HCT116 (cell line): ENCODE data around the gene PTGER3. TPM values are rescaled to one million over a fixed set of nuclear protein-coding genes. Genes with fewer than 3 reads are reported as not detected.

Source experiments
- ATAC-seq: fragments of 200-7000 bp; cut with Tn5 transposase; 2 replicates; pipeline ENCODE4 v1.9.1; 2020; ENCODE audit warnings: mild to moderate bottlenecking, moderate library complexity
- BruUV-seq: library from RNA; stranded (reverse); fragments of 400-500 nt; replicated peaks from 2 replicates; lab custom pipeline; 2021; lab: Mats Ljungman, UMichigan
- CTCF ChIA-PET: fragments of 300-600 bp; sonication (Branson Sonifier 250); formaldehyde crosslinking; loops from one replicate; lab custom pipeline; 2021; ENCODE audit warnings: antibody characterized with exemption; lab: Charles Lee
- POLR2A ChIA-PET: fragments of 300-600, 350-600 bp; sonication (Branson Sonifier 250); formaldehyde crosslinking; loops from one replicate; lab custom pipeline; 2021; ENCODE audit warnings: antibody characterized with exemption; lab: Charles Lee
- RAD21 ChIA-PET, 2 experiments: fragments of 300-600 bp; sonication (Branson Sonifier 250); formaldehyde crosslinking; loops; one replicate each; lab custom pipeline; 2023; ENCODE audit warnings: low total read pairs in 2 of 2; ENCODE audit not compliant: uncharacterized antibody in 2 of 2, unreplicated experiment in 2 of 2, low non-redundant PET in 1 of 2; lab: Charles Lee
- DNase-seq: peaks from one replicate; pipeline ENCODE4 v3.0.0-alpha.2; 2010; ENCODE audit warnings: low read depth, low spot score
- H2AFZ ChIP-seq: fragments of 200-600 bp; shearing (Covaris generic), sonication (generic); 2 replicates; pipeline ENCODE4 v1.6.1; 2017; ENCODE audit warnings: low read depth, mixed run types, mixed read lengths, antibody characterized with exemption, low read length; ENCODE audit not compliant: poor library complexity, severe bottlenecking
- H3K27ac ChIP-seq: 2 replicates; pipeline ENCODE4 v1.5.1; 2012; ENCODE audit warnings: low read depth, low read length
- H3K27me3 ChIP-seq: fragments of 200-600 bp; sonication (generic); 2 replicates; pipeline ENCODE4 v1.6.1; 2016; ENCODE audit warnings: mixed run types, low read length, mixed read lengths; ENCODE audit not compliant: insufficient read depth
- H3K36me3 ChIP-seq, 2 experiments: fragments of 200-500 bp in 1 of 2; fragments of 200-600 bp in 1 of 2; sonication (Bioruptor generic) in 1 of 2; sonication (generic) in 1 of 2; 2 replicates each; pipeline versions ENCODE4 v1.5.1 to v1.6.1; 2014 to 2016; ENCODE audit warnings: low read length in 2 of 2, inconsistent platforms in 1 of 2, mixed read lengths in 1 of 2, mixed run types in 1 of 2; ENCODE audit not compliant: insufficient read depth in 2 of 2, control insufficient read depth in 1 of 2
- H3K4me1 ChIP-seq, 2 experiments: fragments of 200-600 bp in 1 of 2; sonication (generic) in 1 of 2; 2 replicates each; pipeline versions ENCODE4 v1.5.1 to v1.6.1; 2012 to 2017; ENCODE audit warnings: low read length in 2 of 2, inconsistent platforms in 1 of 2, mild to moderate bottlenecking in 1 of 2, mixed read lengths in 1 of 2, mixed run types in 1 of 2, moderate library complexity in 1 of 2; ENCODE audit not compliant: insufficient read depth in 2 of 2, control insufficient read depth in 1 of 2
- H3K4me2 ChIP-seq: fragments of 200-600 bp; sonication (generic); 2 replicates; pipeline ENCODE4 v1.6.1; 2017; ENCODE audit warnings: mixed run types, low read length, mixed read lengths
- H3K4me3 ChIP-seq, 2 experiments: fragments of 200-600 bp in 1 of 2; sonication (generic) in 1 of 2; replicated peaks in 1 of 2; 2 replicates each; pipeline ENCODE4 v1.5.1; 2011 to 2016; ENCODE audit warnings: low read length in 2 of 2, control low read depth in 1 of 2, low read depth in 1 of 2, mild to moderate bottlenecking in 1 of 2, mixed read lengths in 1 of 2, mixed run types in 1 of 2
- H3K79me2 ChIP-seq: fragments of 200-600 bp; sonication (generic); 2 replicates; pipeline ENCODE4 v1.6.1; 2017; ENCODE audit warnings: mild to moderate bottlenecking, mixed run types, low read length, moderate library complexity, mixed read lengths; ENCODE audit not compliant: insufficient read depth
- H3K9ac ChIP-seq: fragments of 200-600 bp; sonication (generic); 2 replicates; pipeline ENCODE4 v1.6.1; 2016; ENCODE audit warnings: low read length, mixed read lengths
- H3K9me2 ChIP-seq: fragments of 200-600 bp; sonication (generic), shearing (Covaris generic); 2 replicates; pipeline ENCODE4 v1.6.1; 2017; ENCODE audit warnings: mixed run types, mild to moderate bottlenecking, moderate library complexity; ENCODE audit not compliant: insufficient read depth
- H3K9me3 ChIP-seq, 2 experiments: fragments of 200-500 bp in 1 of 2; fragments of 200-600 bp in 1 of 2; sonication (Bioruptor generic) in 1 of 2; sonication (generic) in 1 of 2; 2 replicates each; pipeline ENCODE4 v1.6.1; 2014 to 2017; ENCODE audit warnings: low read length in 2 of 2, mixed read lengths in 2 of 2, inconsistent platforms in 1 of 2, low read depth in 1 of 2, mild to moderate bottlenecking in 1 of 2, mixed run types in 1 of 2, moderate library complexity in 1 of 2; ENCODE audit not compliant: control insufficient read depth in 1 of 2, insufficient read depth in 1 of 2
- H4K20me1 ChIP-seq: fragments of 200-600 bp; sonication (generic), shearing (Covaris generic); 2 replicates; pipeline ENCODE4 v1.6.1; 2017; ENCODE audit warnings: mixed run types, mild to moderate bottlenecking, moderate library complexity; ENCODE audit not compliant: insufficient read depth
- CBX3 ChIP-seq: IDR thresholded peaks from 2 replicates; pipeline ENCODE4 v1.6.1; 2012; ENCODE audit warnings: low read depth
- CEBPB ChIP-seq: IDR thresholded peaks from 2 replicates; pipeline ENCODE4 v1.6.1; 2012; ENCODE audit warnings: low read depth
- EGR1 ChIP-seq: IDR thresholded peaks from 2 replicates; pipeline ENCODE4 v1.6.1; 2012; ENCODE audit warnings: low read depth
- EZH2 ChIP-seq: fragments of 200-600 bp; sonication (generic); IDR thresholded peaks from 2 replicates; pipeline ENCODE4 v1.6.1; 2017; ENCODE audit warnings: antibody characterized with exemption, mixed run types
- EZH2phosphoT487 ChIP-seq: fragments of 200-600 bp; IDR thresholded peaks from 2 replicates; pipeline ENCODE4 v1.6.1; 2018; ENCODE audit warnings: antibody characterized with exemption, borderline replicate concordance
- POLR2A ChIP-seq: IDR thresholded peaks from 2 replicates; pipeline ENCODE4 v1.7.0; 2011; ENCODE audit warnings: borderline replicate concordance; ENCODE audit not compliant: insufficient read depth, insufficient read length; ENCODE audit errors: extremely low read depth
- POLR2AphosphoS5 ChIP-seq: IDR thresholded peaks from 2 replicates; pipeline ENCODE4 v1.6.1; 2011; ENCODE audit warnings: mild to moderate bottlenecking, low read depth, low read length, moderate library complexity
- RAD21 ChIP-seq: IDR thresholded peaks from 2 replicates; pipeline ENCODE4 v1.6.1; 2012; ENCODE audit warnings: low read depth, mild to moderate bottlenecking
- SIN3A ChIP-seq: IDR thresholded peaks from 2 replicates; pipeline ENCODE4 v1.6.1; 2012; ENCODE audit warnings: low read depth
- SP1 ChIP-seq: IDR thresholded peaks from 2 replicates; pipeline ENCODE4 v1.6.1; 2012; ENCODE audit warnings: low read depth
- SRF ChIP-seq: IDR thresholded peaks from 2 replicates; pipeline ENCODE4 v1.6.1; 2012; ENCODE audit warnings: low read depth
- TCF7L2 ChIP-seq: IDR thresholded peaks from 2 replicates; pipeline ENCODE4 v1.7.0; 2011; ENCODE audit warnings: borderline replicate concordance, inconsistent platforms; ENCODE audit not compliant: insufficient read depth, insufficient read length; ENCODE audit errors: extremely low read depth
- YY1 ChIP-seq: IDR thresholded peaks from 2 replicates; pipeline ENCODE4 v1.6.1; 2011; ENCODE audit warnings: low read length, low read depth, moderate library complexity, mild to moderate bottlenecking; ENCODE audit not compliant: insufficient replicate concordance; ENCODE audit errors: extremely low read depth
- ZBTB33 ChIP-seq: IDR thresholded peaks from 2 replicates; pipeline ENCODE4 v1.6.1; 2011; ENCODE audit warnings: mild to moderate bottlenecking, low read length, moderate library complexity; ENCODE audit not compliant: insufficient replicate concordance; ENCODE audit errors: extremely low read depth
- ZFX ChIP-seq: fragments of 450-650 bp; IDR thresholded peaks from 2 replicates; pipeline ENCODE4 v1.6.1; 2017
- ZNF274 ChIP-seq: fragments of 200-500 bp; sonication (Bioruptor generic); IDR thresholded peaks from 2 replicates; pipeline ENCODE4 v1.6.1; 2014; ENCODE audit warnings: mild to moderate bottlenecking, low read depth, low read length, inconsistent platforms
- intact Hi-C: fragments of 100-400 bp; cut with micrococcal nuclease; formaldehyde crosslinking; loops from 2 replicates; pipeline ENCODE4 v1.10.0; 2022
- total RNA-seq: library from RNA; stranded (reverse); gene quantifications from one replicate; pipeline ENCODE4 v1.2.1, GENCODE V29; 2021; ENCODE audit not compliant: unreplicated experiment
- TF ChIP-seq, protein P1 (sequence below): IDR thresholded peaks from 2 replicates; pipeline ENCODE4 v1.6.1; 2012; ENCODE audit warnings: low read depth
- TF ChIP-seq, protein P2 (sequence below), 3 experiments: fragments of 200-600 bp in 1 of 3; sonication (generic) in 1 of 3; IDR thresholded peaks in 2 of 3; conservative IDR thresholded peaks in 1 of 3; 2 replicates each; pipeline ENCODE4 v1.5.1; 2012 to 2017; ENCODE audit warnings: low read depth in 2 of 3, low read length in 2 of 3, antibody characterized with exemption in 1 of 3, borderline replicate concordance in 1 of 3, control low read depth in 1 of 3, mild to moderate bottlenecking in 1 of 3, mixed read lengths in 1 of 3, mixed run types in 1 of 3, moderate library complexity in 1 of 3; ENCODE audit not compliant: insufficient read depth in 1 of 3
- TF ChIP-seq, protein P3 (sequence below): IDR thresholded peaks from 2 replicates; pipeline ENCODE4 v1.6.1; 2012

PTGER3 gene
- total RNA-seq, 1 experiment from 2014 or later: 0.05 TPM

DNA sequence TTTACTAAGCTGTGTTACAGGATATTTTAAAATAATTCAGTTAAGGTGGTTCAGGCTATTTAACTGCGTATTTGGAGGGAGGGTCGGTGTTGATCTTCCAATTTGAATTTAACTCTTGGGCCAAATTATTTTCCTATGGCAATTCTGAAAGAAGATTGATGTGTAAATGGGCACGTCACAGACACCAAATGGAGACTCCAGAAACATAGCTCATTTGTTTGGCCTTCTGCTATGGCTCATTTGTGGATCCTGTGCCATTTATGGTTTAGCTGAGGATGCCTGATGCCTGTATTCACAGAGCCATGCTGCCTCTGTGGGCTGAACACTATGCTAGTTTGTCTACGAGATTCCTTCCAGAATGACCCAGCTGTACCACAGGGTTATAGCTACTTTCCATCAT, 70.6 kb downstream of the PTGER3 start:
- no peak overlapping the region for H2AFZ ChIP-seq
- ChIA-PET RAD21 (no interaction called here), POLR2A (no interaction called here), CTCF (interaction anchor here (1.0 kb wide), 1 partner anchor 9 kb away, joined by 3 read pairs; no protein-coding TSS in a partner anchor)
- ATAC-seq (no peak), DNase-seq (no peak)
- H3K4me2 ChIP-seq: no peak overlapping the region
- H3K79me2 ChIP-seq: no peaks in the 10 kb centered on the region
- H3K27ac ChIP-seq: no peak overlapping the region
- no peaks in the 10 kb centered on the region for H3K9me3 ChIP-seq
- TF ChIP-seq, protein P1, sequence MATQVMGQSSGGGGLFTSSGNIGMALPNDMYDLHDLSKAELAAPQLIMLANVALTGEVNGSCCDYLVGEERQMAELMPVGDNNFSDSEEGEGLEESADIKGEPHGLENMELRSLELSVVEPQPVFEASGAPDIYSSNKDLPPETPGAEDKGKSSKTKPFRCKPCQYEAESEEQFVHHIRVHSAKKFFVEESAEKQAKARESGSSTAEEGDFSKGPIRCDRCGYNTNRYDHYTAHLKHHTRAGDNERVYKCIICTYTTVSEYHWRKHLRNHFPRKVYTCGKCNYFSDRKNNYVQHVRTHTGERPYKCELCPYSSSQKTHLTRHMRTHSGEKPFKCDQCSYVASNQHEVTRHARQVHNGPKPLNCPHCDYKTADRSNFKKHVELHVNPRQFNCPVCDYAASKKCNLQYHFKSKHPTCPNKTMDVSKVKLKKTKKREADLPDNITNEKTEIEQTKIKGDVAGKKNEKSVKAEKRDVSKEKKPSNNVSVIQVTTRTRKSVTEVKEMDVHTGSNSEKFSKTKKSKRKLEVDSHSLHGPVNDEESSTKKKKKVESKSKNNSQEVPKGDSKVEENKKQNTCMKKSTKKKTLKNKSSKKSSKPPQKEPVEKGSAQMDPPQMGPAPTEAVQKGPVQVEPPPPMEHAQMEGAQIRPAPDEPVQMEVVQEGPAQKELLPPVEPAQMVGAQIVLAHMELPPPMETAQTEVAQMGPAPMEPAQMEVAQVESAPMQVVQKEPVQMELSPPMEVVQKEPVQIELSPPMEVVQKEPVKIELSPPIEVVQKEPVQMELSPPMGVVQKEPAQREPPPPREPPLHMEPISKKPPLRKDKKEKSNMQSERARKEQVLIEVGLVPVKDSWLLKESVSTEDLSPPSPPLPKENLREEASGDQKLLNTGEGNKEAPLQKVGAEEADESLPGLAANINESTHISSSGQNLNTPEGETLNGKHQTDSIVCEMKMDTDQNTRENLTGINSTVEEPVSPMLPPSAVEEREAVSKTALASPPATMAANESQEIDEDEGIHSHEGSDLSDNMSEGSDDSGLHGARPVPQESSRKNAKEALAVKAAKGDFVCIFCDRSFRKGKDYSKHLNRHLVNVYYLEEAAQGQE: no peak
- TF ChIP-seq, protein P2, sequence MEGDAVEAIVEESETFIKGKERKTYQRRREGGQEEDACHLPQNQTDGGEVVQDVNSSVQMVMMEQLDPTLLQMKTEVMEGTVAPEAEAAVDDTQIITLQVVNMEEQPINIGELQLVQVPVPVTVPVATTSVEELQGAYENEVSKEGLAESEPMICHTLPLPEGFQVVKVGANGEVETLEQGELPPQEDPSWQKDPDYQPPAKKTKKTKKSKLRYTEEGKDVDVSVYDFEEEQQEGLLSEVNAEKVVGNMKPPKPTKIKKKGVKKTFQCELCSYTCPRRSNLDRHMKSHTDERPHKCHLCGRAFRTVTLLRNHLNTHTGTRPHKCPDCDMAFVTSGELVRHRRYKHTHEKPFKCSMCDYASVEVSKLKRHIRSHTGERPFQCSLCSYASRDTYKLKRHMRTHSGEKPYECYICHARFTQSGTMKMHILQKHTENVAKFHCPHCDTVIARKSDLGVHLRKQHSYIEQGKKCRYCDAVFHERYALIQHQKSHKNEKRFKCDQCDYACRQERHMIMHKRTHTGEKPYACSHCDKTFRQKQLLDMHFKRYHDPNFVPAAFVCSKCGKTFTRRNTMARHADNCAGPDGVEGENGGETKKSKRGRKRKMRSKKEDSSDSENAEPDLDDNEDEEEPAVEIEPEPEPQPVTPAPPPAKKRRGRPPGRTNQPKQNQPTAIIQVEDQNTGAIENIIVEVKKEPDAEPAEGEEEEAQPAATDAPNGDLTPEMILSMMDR (IDR thresholded peaks at IDR 0.05 in 2 of 3, conservative IDR thresholded peaks at IDR 0.05 in 1 of 3; ENCODE audit: borderline replicate concordance in 1 of 3, insufficient read depth in 1 of 3, low read depth in 2 of 3, low read length in 2 of 3): no peak
- TF ChIP-seq SP1 (no peak), SIN3A (no peak), POLR2AphosphoS5 (no peak), CBX3 (no peak), EZH2 (no peak), EGR1 (no peak), SRF (no peak), YY1 (no peak), ZFX (no peak), ZNF274 (no peak), CEBPB (no peak), RAD21 (no peak), TCF7L2 (no peak), ZBTB33 (no peak), EZH2phosphoT487 (no peak), POLR2A (no peak)
- TF ChIP-seq, protein P3, sequence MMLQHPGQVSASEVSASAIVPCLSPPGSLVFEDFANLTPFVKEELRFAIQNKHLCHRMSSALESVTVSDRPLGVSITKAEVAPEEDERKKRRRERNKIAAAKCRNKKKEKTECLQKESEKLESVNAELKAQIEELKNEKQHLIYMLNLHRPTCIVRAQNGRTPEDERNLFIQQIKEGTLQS: no peak
- intact Hi-C loops: no loop called here
- H3K9me2 ChIP-seq: no peaks in the 10 kb centered on the region
- H3K9ac ChIP-seq: no peak overlapping the region
- no peaks in the 10 kb centered on the region for H4K20me1 ChIP-seq
- no TSS peak for BruUV-seq
- H3K36me3 ChIP-seq: no peaks in the 10 kb centered on the region
- H3K4me1 ChIP-seq: no peaks in the 10 kb centered on the region
- no peak overlapping the region for H3K4me3 ChIP-seq
- peaks cover 31% of the 10 kb centered on the region for H3K27me3 ChIP-seq
